ENCODE results near the gene RFC2. TPM values are rescaled to one million over a fixed set of nuclear protein-coding genes. Genes with fewer than 3 reads are reported as not detected.
"Not testable (repeated sequence)": the region's sequence is repeated elsewhere in the genome, so short reads cannot be mapped to it uniquely, and the experiment has no call there.

The RFC2 gene
- total RNA-seq, 2 donors from 2014 or later = 56.7 to 71.6 TPM

GRCh38 chr7:74207586-74207985, 46.6 kb downstream of the RFC2 start:
- Histone ChIP-seq H3K36me3 (ENCODE audit: control insufficient read depth, insufficient read depth, low read length) (no peaks in the 10 kb centered on the region), H3K9me3 (ENCODE audit: control insufficient read depth, low read length) (no peaks in the 10 kb centered on the region), H3K4me3 (ENCODE audit: low read length) (no peak overlapping the region), H3K27me3 (ENCODE audit: control insufficient read depth, insufficient read depth, low read length, poor library complexity, severe bottlenecking) (no peaks in the 10 kb centered on the region), H3K4me1 (ENCODE audit: control insufficient read depth, insufficient read depth, low read length) (no peaks in the 10 kb centered on the region), H3K27ac (ENCODE audit: low read depth, low read length) (no peak overlapping the region), H3K9ac (ENCODE audit: extremely low read depth, low read length, poor library complexity, severe bottlenecking) (no peak overlapping the region)
- TF ChIP-seq, protein P1, sequence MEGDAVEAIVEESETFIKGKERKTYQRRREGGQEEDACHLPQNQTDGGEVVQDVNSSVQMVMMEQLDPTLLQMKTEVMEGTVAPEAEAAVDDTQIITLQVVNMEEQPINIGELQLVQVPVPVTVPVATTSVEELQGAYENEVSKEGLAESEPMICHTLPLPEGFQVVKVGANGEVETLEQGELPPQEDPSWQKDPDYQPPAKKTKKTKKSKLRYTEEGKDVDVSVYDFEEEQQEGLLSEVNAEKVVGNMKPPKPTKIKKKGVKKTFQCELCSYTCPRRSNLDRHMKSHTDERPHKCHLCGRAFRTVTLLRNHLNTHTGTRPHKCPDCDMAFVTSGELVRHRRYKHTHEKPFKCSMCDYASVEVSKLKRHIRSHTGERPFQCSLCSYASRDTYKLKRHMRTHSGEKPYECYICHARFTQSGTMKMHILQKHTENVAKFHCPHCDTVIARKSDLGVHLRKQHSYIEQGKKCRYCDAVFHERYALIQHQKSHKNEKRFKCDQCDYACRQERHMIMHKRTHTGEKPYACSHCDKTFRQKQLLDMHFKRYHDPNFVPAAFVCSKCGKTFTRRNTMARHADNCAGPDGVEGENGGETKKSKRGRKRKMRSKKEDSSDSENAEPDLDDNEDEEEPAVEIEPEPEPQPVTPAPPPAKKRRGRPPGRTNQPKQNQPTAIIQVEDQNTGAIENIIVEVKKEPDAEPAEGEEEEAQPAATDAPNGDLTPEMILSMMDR (conservative IDR thresholded peaks at IDR 0.05) = no peak
- Mint-ChIP-seq H3K9me3 (no peaks in the 10 kb centered on the region), H3K36me3 (ENCODE audit: low read depth) (peaks cover 1% of the 10 kb centered on the region), H3K27me3 (ENCODE audit: insufficient read depth) (no peaks in the 10 kb centered on the region), H3K4me1 (no peaks in the 10 kb centered on the region), H3K27ac (no peak overlapping the region), H3K4me3 (no peak overlapping the region)
- WGBS, 2 experiments (ENCODE audit: insufficient coverage in 1 of 2, insufficient read length in 1 of 2) = 88 to 93% methylated on average over 5 to 11 of the region's 11 CpGs
- no peak for DNase-seq

DNA sequence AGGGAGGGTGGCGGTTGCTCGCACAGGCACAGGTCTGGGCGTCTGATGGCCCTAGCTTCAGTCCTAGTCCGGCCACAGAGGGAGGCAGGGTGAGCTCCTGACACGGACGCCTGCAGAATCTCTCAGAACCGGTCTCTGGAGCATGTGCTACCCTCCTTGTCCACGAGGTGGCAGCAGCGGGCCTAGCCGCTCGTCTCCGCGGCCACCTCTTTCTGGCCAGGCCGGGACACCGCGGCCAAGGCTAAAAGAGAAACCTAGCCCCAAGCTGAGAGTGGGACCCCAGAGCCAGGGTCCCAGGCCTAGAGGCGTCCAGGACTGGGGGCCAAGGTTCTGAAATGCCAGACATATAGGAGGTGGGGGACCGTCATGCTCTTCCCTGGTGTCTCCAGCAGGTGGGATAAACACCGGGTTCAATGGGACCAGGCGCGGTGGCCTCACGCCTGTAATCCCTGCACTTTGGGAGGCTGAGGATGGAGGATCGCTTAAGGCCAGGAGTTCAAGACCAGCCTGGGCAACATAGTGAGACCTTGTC, 47.5 kb downstream of the RFC2 start:
- Histone ChIP-seq H3K36me3 (ENCODE audit: control insufficient read depth, insufficient read depth, low read length) (no peaks in the 10 kb centered on the region), H3K27me3 (ENCODE audit: control insufficient read depth, insufficient read depth, low read length, poor library complexity, severe bottlenecking) (no peaks in the 10 kb centered on the region), H3K27ac (ENCODE audit: low read depth, low read length) (no peak overlapping the region), H3K9me3 (ENCODE audit: control insufficient read depth, low read length) (no peaks in the 10 kb centered on the region), H3K4me3 (ENCODE audit: low read length) (no peak overlapping the region), H3K9ac (ENCODE audit: extremely low read depth, low read length, poor library complexity, severe bottlenecking) (no peak overlapping the region), H3K4me1 (ENCODE audit: control insufficient read depth, insufficient read depth, low read length) (no peaks in the 10 kb centered on the region)
- no peak overlapping the region for H3K27ac Mint-ChIP-seq
- no peaks in the 10 kb centered on the region for H3K4me1 Mint-ChIP-seq
- peaks cover 3% of the 10 kb centered on the region for H3K36me3 Mint-ChIP-seq (ENCODE audit: low read depth)
- WGBS, 2 experiments (ENCODE audit: insufficient coverage in 1 of 2, insufficient read length in 1 of 2) = 33 to 37% methylated on average over 16 to 23 of the region's 23 CpGs
- peak; percentile 97 for DNase-seq
- H3K4me3 Mint-ChIP-seq = no peak overlapping the region
- H3K27me3 Mint-ChIP-seq (ENCODE audit: insufficient read depth) = no peaks in the 10 kb centered on the region
- H3K9me3 Mint-ChIP-seq = no peaks in the 10 kb centered on the region
- TF ChIP-seq, protein P1 (conservative IDR thresholded peaks at IDR 0.05) = peak; percentile 99

DNA sequence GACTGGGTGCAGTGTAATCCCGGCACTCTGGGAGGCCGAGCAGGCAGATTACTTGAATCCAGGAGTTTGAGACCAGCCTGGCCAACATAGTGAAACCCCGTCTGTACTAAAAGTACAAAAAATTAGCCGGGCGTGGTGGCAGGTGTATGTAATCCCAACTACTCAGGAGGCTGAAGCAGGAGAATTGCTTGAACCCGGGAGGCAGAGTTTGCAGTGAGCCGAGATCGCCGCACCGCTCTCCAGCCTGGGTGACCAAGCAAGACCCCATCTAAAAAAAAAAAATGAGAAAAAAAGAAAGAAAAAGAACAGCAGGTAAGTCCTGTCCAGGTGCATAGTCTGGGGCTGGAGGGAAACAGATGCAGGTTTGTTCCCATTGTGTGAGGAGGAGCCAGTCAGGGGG, 48.1 kb downstream of the RFC2 start:
- H3K36me3 ChIP-seq (ENCODE audit: control insufficient read depth, insufficient read depth, low read length); H3K27ac ChIP-seq (ENCODE audit: low read depth, low read length); H3K27me3 Mint-ChIP-seq (ENCODE audit: insufficient read depth); H3K9me3 ChIP-seq (ENCODE audit: control insufficient read depth, low read length); H3K4me1 ChIP-seq (ENCODE audit: control insufficient read depth, insufficient read depth, low read length); H3K27ac Mint-ChIP-seq; H3K27me3 ChIP-seq (ENCODE audit: control insufficient read depth, insufficient read depth, low read length, poor library complexity, severe bottlenecking); H3K9me3 Mint-ChIP-seq; H3K4me3 Mint-ChIP-seq; H3K9ac ChIP-seq (ENCODE audit: extremely low read depth, low read length, poor library complexity, severe bottlenecking); H3K36me3 Mint-ChIP-seq (ENCODE audit: low read depth); H3K4me1 Mint-ChIP-seq; DNase-seq; H3K4me3 ChIP-seq (ENCODE audit: low read length): not testable (repeated sequence)
- WGBS, 2 experiments (ENCODE audit: insufficient coverage in 1 of 2, insufficient read length in 1 of 2) = 78 to 97% methylated on average over 6 to 10 of the region's 10 CpGs

Measured in endodermal cell (in vitro differentiated cells).